Upper lobe of left lung (tissue), 6 donors: ENCODE results near the gene XIRP1. TPM values are rescaled to one million over a fixed set of nuclear protein-coding genes. Genes with fewer than 3 reads are reported as not detected.

Experiments used
- ATAC-seq, 2 donors: fragments of 200-7000 bp; cut with Tn5 transposase; one replicate each; pipeline ENCODE4 v1.9.1; 2022; ENCODE audit warnings: mild to moderate bottlenecking in 2 of 2, moderate library complexity in 2 of 2; ENCODE audit not compliant: low FRiP score in 2 of 2
- DNase-seq, 2 donors: peaks; one replicate each; pipeline ENCODE4 v3.0.0-alpha.2; 2019 to 2020
- H3K27ac ChIP-seq, 4 donors: fragments of 200-600 bp; sonication (generic); one replicate each; pipeline ENCODE4 v1.5.1; 2016 to 2019
- H3K27me3 ChIP-seq, 4 donors: fragments of 200-600 bp; sonication (generic); one replicate each; pipeline ENCODE4 v1.5.1; 2017 to 2019
- H3K36me3 ChIP-seq, 4 donors: fragments of 200-600 bp; sonication (generic); one replicate each; pipeline ENCODE4 v1.5.1; 2016 to 2019
- H3K4me1 ChIP-seq, 4 donors: fragments of 200-600 bp; sonication (generic); one replicate each; pipeline ENCODE4 v1.5.1; 2018 to 2019
- H3K4me3 ChIP-seq, 4 donors: fragments of 200-600 bp; sonication (generic); one replicate each; pipeline ENCODE4 v1.5.1; 2017 to 2019; ENCODE audit warnings: mild to moderate bottlenecking in 2 of 4, moderate library complexity in 1 of 4
- H3K9me3 ChIP-seq, 4 donors: fragments of 200-600 bp; sonication (generic); one replicate each; pipeline ENCODE4 v1.5.1; 2018 to 2019
- EP300 ChIP-seq, 4 donors: sonication (generic); formaldehyde crosslinking; IDR thresholded peaks; one replicate each; pipeline ENCODE4 v1.5.1; 2017; ENCODE audit warnings: antibody characterized with exemption in 4 of 4, control low read depth in 2 of 4
- POLR2A ChIP-seq, 4 donors: fragments of 450-650 bp; IDR thresholded peaks; one replicate each; pipeline ENCODE4 v1.5.1; 2016 to 2017; ENCODE audit warnings: antibody characterized with exemption in 4 of 4, mild to moderate bottlenecking in 2 of 4
- POLR2AphosphoS5 ChIP-seq, 2 donors: sonication (generic); formaldehyde crosslinking; IDR thresholded peaks; one replicate each; pipeline ENCODE4 v1.5.1; 2017; ENCODE audit warnings: antibody characterized with exemption in 2 of 2
- WGBS, 2 donors: methylation state at CpG; one replicate each; pipeline ENCODE4 v1.1.5; 2017 to 2018; 5-methylcytosine and 5-hydroxymethylcytosine counted together
- total RNA-seq, 6 donors: library from RNA; depleted of rRNA in 4 of 6; stranded (reverse); fragments of >200 nt in 4 of 6; gene quantifications; one replicate each; pipeline versions ENCODE4 v1.1.0 to v1.2.1, GENCODE V29; 2016 to 2021
- TF ChIP-seq, protein P1 (sequence below), 6 experiments: fragments of 450-650 bp in 4 of 6; fragments of 200-600 bp in 2 of 6; sonication (generic) in 2 of 6; IDR thresholded peaks; one replicate each; pipeline ENCODE4 v1.5.1; 2016 to 2019; ENCODE audit warnings: antibody characterized with exemption in 6 of 6
- donor health status: DM: no; HTN: no; CAD: no; lungs with moderate emphysema.
- donor health status: DM: no; HTN: yes; CAD: no; lungs with severe emphysema.

The XIRP1 gene
- total RNA-seq, 6 donors from 2014 or later, result 0.07 to 1.2 (median 0.10) TPM; not detected in 3

DNA sequence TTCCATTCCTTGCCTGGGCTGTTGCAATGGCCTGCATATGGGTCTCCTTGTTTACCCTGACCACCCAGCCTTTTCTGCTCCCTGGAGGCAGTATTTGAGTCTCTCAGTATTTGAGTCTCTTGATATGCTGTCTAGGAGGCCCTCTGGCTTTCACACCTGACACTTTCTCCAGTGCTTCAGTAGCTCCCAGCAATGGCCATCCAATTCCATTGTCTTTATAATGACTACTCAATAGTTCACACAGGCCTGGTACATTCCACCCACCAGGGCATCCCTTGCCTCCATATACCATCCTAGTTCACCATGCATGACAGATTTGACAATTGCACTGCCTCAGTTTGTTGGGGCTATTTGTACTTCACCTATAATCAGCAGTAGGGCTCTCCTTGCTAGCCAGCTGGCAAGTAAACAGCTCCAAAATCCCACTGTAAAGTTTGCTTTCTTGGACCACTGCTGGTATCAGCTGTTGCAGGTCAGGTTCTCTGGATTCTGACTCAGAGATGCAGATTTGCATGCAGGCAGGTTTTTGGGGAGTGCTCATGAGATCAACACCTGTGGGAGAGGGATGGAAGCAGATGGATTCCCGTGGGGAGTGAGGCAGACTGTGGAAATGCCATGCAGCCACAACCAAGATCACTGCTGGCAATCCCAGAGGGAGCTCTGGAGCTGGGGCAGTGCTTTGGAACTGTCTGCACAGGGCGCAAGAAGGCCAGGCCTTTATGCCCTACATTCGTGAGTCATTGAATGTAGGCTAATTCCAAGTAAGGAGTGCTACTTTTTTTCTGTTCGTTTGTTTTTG, 19.1 kb upstream of the XIRP1 start:
- ATAC-seq (no peak), DNase-seq (no peak)
- 81 to 85% methylated on average over 4 of the region's 4 CpGs for WGBS, 2 donors
- no peaks in the 10 kb centered on the region for H3K36me3 ChIP-seq
- H3K4me3 ChIP-seq, result no peak overlapping the region
- no peaks in the 10 kb centered on the region for H3K27me3 ChIP-seq
- TF ChIP-seq, protein P1, sequence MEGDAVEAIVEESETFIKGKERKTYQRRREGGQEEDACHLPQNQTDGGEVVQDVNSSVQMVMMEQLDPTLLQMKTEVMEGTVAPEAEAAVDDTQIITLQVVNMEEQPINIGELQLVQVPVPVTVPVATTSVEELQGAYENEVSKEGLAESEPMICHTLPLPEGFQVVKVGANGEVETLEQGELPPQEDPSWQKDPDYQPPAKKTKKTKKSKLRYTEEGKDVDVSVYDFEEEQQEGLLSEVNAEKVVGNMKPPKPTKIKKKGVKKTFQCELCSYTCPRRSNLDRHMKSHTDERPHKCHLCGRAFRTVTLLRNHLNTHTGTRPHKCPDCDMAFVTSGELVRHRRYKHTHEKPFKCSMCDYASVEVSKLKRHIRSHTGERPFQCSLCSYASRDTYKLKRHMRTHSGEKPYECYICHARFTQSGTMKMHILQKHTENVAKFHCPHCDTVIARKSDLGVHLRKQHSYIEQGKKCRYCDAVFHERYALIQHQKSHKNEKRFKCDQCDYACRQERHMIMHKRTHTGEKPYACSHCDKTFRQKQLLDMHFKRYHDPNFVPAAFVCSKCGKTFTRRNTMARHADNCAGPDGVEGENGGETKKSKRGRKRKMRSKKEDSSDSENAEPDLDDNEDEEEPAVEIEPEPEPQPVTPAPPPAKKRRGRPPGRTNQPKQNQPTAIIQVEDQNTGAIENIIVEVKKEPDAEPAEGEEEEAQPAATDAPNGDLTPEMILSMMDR (IDR thresholded peaks at IDR 0.05), result no peak
- TF ChIP-seq POLR2AphosphoS5 (IDR thresholded peaks at IDR 0.05) (no peak), POLR2A (IDR thresholded peaks at IDR 0.05) (no peak)
- no peak overlapping the region for H3K27ac ChIP-seq
- H3K4me1 ChIP-seq, result peaks cover 4 to 8% (median 5%) of the 10 kb centered on the region in 4 donors
- no peaks in the 10 kb centered on the region for H3K9me3 ChIP-seq

DNA sequence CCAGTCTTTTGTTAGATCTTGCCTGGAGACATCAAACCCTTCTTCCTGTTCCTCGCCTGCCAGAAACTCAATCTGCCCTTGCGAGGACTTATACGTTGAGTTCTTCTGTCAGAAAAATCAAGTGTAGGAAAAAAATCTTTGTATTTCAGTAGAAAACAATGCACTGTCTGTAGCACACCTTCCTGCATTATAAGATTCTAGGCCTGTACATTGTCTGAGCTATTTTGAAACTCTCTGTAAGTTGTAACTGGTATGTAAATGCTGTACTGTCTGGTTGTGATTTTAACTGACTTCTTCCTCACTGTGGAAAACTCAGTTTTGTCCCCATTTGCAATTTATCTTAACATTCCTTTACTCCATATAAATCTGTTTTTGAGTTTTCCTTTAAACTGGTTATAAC, 17.7 kb upstream of the XIRP1 start:
- no peaks in the 10 kb centered on the region for H3K9me3 ChIP-seq
- TF ChIP-seq EP300 (IDR thresholded peaks at IDR 0.05) (no peak), POLR2AphosphoS5 (IDR thresholded peaks at IDR 0.05) (no peak), POLR2A (IDR thresholded peaks at IDR 0.05) (no peak)
- TF ChIP-seq, protein P1 (IDR thresholded peaks at IDR 0.05), result no peak

DNA sequence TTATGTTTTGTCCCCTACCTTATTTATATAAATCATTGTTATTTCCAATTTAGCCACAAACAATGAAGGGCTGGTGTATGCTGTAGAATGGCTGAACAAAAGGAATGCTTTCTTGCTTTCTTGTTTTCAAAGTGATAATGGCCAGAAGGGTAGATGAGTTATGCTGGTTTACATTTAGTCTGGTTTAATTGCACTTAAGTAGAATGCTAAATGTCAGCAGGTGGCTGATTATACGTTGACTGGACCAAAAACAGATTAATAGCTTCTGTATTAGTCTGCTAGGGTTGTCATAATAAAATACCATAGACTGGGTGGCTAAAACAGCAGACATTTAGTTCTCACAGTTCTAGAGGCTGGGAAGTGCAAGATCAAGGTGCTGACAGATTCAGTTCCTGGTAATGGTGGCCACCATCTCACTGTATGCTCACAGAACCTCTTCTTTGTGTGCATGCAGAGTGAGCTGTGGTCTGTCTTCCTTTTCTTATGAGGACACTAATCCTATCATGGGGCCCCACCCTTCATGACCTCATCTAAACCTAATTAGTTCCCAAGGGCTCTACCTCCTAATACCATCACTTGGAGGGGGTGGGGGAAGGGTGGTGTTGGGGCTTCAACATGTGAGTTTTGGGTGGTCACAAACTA, 17.1 kb upstream of the XIRP1 start:
- Histone ChIP-seq H3K27me3 (no peaks in the 10 kb centered on the region), H3K36me3 (no peaks in the 10 kb centered on the region), H3K4me3 (no peak overlapping the region), H3K27ac (no peak overlapping the region), H3K9me3 (no peaks in the 10 kb centered on the region), H3K4me1 (peaks cover 4 to 8% (median 5%) of the 10 kb centered on the region in 4 donors)
- ATAC-seq (no peak), DNase-seq (no peak)
- 96 to 100% methylated on average over 1 of the region's 1 CpG for WGBS, 2 donors
- TF ChIP-seq EP300 (IDR thresholded peaks at IDR 0.05) (no peak), POLR2A (IDR thresholded peaks at IDR 0.05) (no peak)

More for the DNA sequence above, 17.7 kb upstream of the XIRP1 start:
- Histone ChIP-seq H3K27ac (no peak overlapping the region), H3K27me3 (no peaks in the 10 kb centered on the region), H3K4me1 (peaks cover 4 to 8% (median 5%) of the 10 kb centered on the region in 4 donors), H3K4me3 (no peak overlapping the region), H3K36me3 (no peaks in the 10 kb centered on the region)
- ATAC-seq, result no peak
- no peak for DNase-seq
- 83 to 86% methylated on average over 3 of the region's 3 CpGs for WGBS, 2 donors

DNA sequence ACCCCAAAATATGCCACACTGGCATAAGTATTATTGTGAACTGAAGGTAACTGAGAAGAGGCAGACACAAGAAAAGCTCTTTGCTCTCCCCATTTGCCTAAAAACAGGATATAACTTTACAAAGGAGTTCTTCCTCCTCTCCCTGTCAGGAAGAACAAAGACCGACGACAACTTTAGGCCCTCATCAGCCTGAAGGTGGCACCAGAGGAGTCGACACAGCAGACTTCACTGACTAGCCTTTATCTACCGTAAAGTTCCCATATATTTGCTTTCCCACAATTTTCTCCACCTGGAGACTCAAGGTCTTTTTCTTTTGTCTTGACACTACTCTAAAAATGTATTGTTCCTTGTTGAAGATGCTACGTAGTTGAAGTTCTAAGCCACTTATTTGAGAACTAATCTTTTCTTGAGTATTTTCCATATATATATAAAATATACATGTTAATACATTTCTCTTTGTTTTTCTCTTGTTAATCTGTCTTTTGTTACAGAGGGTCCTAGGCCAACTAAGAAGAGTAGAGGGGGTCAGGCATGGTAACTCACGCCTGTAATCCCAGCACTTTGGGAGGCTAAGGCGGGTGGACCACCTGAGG, 16.2 kb upstream of the XIRP1 start:
- TF ChIP-seq, protein P1 (IDR thresholded peaks at IDR 0.05), result peak; percentile 31 to 50 (median 35)
- TF ChIP-seq POLR2AphosphoS5 (IDR thresholded peaks at IDR 0.05) (no peak), EP300 (IDR thresholded peaks at IDR 0.05) (no peak)
- Histone ChIP-seq H3K4me3 (no peak overlapping the region), H3K4me1 (peaks cover 4 to 8% (median 5%) of the 10 kb centered on the region in 4 donors), H3K27me3 (no peaks in the 10 kb centered on the region), H3K36me3 (no peaks in the 10 kb centered on the region), H3K27ac (peak overlapping the region in 3 of 4 donors; percentile 17 to 55 (median 42)), H3K9me3 (no peaks in the 10 kb centered on the region)
- ATAC-seq, result peak in 1 of 2 donors; percentile 84
- WGBS, 2 donors, result 38 to 45% methylated on average over 7 of the region's 7 CpGs
- DNase-seq, result peak in 1 of 2 donors; percentile 61
